Stimulated activated CD4-positive, alpha-beta T cell treated with anti-CD3 and anti-CD28 coated beads, Interleukin-15, amount 100 ng/mL, for 48 hours (primary cell): ENCODE results near the gene CRYBB1.

Experiments
- DNase-seq, 2 donors: peaks; one replicate each; pipeline ENCODE4 v3.0.0-alpha.2; 2020; ENCODE audit warnings: low read depth in 2 of 2

Gene CRYBB1

GRCh38 chr22:26577081-26577480 lies 40.7 kb downstream of the CRYBB1 start:
- DNase-seq: no peak

- DNase-seq: no peak
Observed at GRCh38 chr22:26576026-26576680, 41.7 kb downstream of the CRYBB1 start.

- no peak for DNase-seq
Observed at GRCh38 chr22:26574001-26574723, 43.7 kb downstream of the CRYBB1 start.

GRCh38 chr22:26573026-26573662 lies 44.7 kb downstream of the CRYBB1 start:
- no peak for DNase-seq

GRCh38 chr22:26570864-26571525 lies 46.8 kb downstream of the CRYBB1 start:
- no peak for DNase-seq

- no peak for DNase-seq
Observed at GRCh38 chr22:26570115-26570514, 47.7 kb downstream of the CRYBB1 start.

- no peak for DNase-seq
Observed at GRCh38 chr22:26568207-26568706, 49.6 kb downstream of the CRYBB1 start.

- DNase-seq: no peak
Observed at GRCh38 chr22:26567610-26568009, 50.2 kb downstream of the CRYBB1 start.

- no peak for DNase-seq
Observed at GRCh38 chr22:26566994-26567393, 50.8 kb downstream of the CRYBB1 start.

GRCh38 chr22:26565889-26566288 lies 51.9 kb downstream of the CRYBB1 start:
- DNase-seq: no peak

GRCh38 chr22:26565181-26565580 lies 52.6 kb downstream of the CRYBB1 start:
- no peak for DNase-seq

GRCh38 chr22:26564672-26565071 lies 53.2 kb downstream of the CRYBB1 start:
- no peak for DNase-seq

- DNase-seq: no peak
Observed at GRCh38 chr22:26564181-26564580, 53.6 kb downstream of the CRYBB1 start.

GRCh38 chr22:26563022-26563421 lies 54.8 kb downstream of the CRYBB1 start:
- DNase-seq: no peak

GRCh38 chr22:26561756-26562417 lies 55.9 kb downstream of the CRYBB1 start:
- DNase-seq: no peak

- no peak for DNase-seq
Observed at GRCh38 chr22:26559961-26560575, 57.8 kb downstream of the CRYBB1 start.

GRCh38 chr22:26558248-26558895 lies 59.5 kb downstream of the CRYBB1 start:
- no peak for DNase-seq

GRCh38 chr22:26556904-26557303 lies 60.9 kb downstream of the CRYBB1 start:
- DNase-seq: no peak

- DNase-seq: no peak
Observed at GRCh38 chr22:26555478-26555877, 62.3 kb downstream of the CRYBB1 start.

GRCh38 chr22:26554956-26555355 lies 62.9 kb downstream of the CRYBB1 start:
- no peak for DNase-seq
